HCT116 (cell line): ENCODE results near the gene AP1G1.

Experiments
- CBX3 ChIP-seq: IDR thresholded peaks from 2 replicates; pipeline ENCODE4 v1.6.1; 2012; ENCODE audit warnings: low read depth
- ELF1 ChIP-seq: IDR thresholded peaks from 2 replicates; pipeline ENCODE4 v1.6.1; 2012; ENCODE audit warnings: low read depth, borderline replicate concordance
- EZH2phosphoT487 ChIP-seq: fragments of 200-600 bp; IDR thresholded peaks from 2 replicates; pipeline ENCODE4 v1.6.1; 2018; ENCODE audit warnings: antibody characterized with exemption, borderline replicate concordance
- FOSL1 ChIP-seq: IDR thresholded peaks from 2 replicates; pipeline ENCODE4 v1.6.1; 2012; ENCODE audit warnings: low read depth
- POLR2AphosphoS5 ChIP-seq: IDR thresholded peaks from 2 replicates; pipeline ENCODE4 v1.6.1; 2011; ENCODE audit warnings: mild to moderate bottlenecking, low read depth, low read length, moderate library complexity
- SP1 ChIP-seq: IDR thresholded peaks from 2 replicates; pipeline ENCODE4 v1.6.1; 2012; ENCODE audit warnings: low read depth
- ZFX ChIP-seq: fragments of 450-650 bp; IDR thresholded peaks from 2 replicates; pipeline ENCODE4 v1.6.1; 2017
- ZNF274 ChIP-seq: fragments of 200-500 bp; sonication (Bioruptor generic); IDR thresholded peaks from 2 replicates; pipeline ENCODE4 v1.6.1; 2014; ENCODE audit warnings: mild to moderate bottlenecking, low read depth, low read length, inconsistent platforms
- TF ChIP-seq, protein P1 (sequence below): IDR thresholded peaks from 2 replicates; pipeline ENCODE4 v1.6.1; 2012
- TF ChIP-seq, protein P2 (sequence below), 3 experiments: fragments of 200-600 bp in 1 of 3; sonication (generic) in 1 of 3; IDR thresholded peaks in 2 of 3; conservative IDR thresholded peaks in 1 of 3; 2 replicates each; pipeline ENCODE4 v1.5.1; 2012 to 2017; ENCODE audit warnings: low read depth in 2 of 3, low read length in 2 of 3, antibody characterized with exemption in 1 of 3, borderline replicate concordance in 1 of 3, control low read depth in 1 of 3, mild to moderate bottlenecking in 1 of 3, mixed read lengths in 1 of 3, mixed run types in 1 of 3, moderate library complexity in 1 of 3; ENCODE audit not compliant: insufficient read depth in 1 of 3

DNA sequence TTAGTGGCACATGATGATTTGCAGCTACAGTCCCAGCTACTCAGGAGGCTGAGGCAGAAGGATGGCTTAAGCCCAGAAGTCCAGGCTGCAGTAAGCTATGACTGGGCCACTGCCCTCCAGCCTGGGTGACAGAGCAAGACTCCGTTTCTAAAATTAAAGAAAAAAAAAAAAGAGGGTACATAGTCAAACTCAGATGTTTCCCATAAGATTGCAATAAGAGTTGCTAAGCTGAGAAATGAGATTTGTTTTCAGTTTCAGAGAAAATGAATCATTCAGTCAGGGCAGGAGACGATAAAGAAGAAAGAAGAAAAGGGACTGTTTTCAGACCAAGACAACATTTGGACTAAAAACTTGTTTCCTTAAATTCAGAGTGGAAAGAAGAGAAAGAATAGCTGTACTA, 54.0 kb downstream of the AP1G1 start:
- TF ChIP-seq CBX3 (no peak), ELF1 (no peak), ZFX (no peak), EZH2phosphoT487 (no peak), ZNF274 (no peak), POLR2AphosphoS5 (no peak), FOSL1 (no peak), SP1 (no peak)
- TF ChIP-seq, protein P1, sequence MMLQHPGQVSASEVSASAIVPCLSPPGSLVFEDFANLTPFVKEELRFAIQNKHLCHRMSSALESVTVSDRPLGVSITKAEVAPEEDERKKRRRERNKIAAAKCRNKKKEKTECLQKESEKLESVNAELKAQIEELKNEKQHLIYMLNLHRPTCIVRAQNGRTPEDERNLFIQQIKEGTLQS = no peak
- TF ChIP-seq, protein P2, sequence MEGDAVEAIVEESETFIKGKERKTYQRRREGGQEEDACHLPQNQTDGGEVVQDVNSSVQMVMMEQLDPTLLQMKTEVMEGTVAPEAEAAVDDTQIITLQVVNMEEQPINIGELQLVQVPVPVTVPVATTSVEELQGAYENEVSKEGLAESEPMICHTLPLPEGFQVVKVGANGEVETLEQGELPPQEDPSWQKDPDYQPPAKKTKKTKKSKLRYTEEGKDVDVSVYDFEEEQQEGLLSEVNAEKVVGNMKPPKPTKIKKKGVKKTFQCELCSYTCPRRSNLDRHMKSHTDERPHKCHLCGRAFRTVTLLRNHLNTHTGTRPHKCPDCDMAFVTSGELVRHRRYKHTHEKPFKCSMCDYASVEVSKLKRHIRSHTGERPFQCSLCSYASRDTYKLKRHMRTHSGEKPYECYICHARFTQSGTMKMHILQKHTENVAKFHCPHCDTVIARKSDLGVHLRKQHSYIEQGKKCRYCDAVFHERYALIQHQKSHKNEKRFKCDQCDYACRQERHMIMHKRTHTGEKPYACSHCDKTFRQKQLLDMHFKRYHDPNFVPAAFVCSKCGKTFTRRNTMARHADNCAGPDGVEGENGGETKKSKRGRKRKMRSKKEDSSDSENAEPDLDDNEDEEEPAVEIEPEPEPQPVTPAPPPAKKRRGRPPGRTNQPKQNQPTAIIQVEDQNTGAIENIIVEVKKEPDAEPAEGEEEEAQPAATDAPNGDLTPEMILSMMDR (IDR thresholded peaks at IDR 0.05 in 2 of 3, conservative IDR thresholded peaks at IDR 0.05 in 1 of 3; ENCODE audit: borderline replicate concordance in 1 of 3, insufficient read depth in 1 of 3, low read depth in 2 of 3, low read length in 2 of 3) = no peak
